Measurements from ENCODE around the gene ACBD4. TPM values are rescaled to one million over a fixed set of nuclear protein-coding genes. Genes with fewer than 3 reads are reported as not detected.

ACBD4 gene
- total and polyA plus RNA-seq, 2 of the 13 experiments (the other 11 are each of a cell fraction or from before 2014, with no cell fraction given), result 16.1 to 26.9 TPM

DNA sequence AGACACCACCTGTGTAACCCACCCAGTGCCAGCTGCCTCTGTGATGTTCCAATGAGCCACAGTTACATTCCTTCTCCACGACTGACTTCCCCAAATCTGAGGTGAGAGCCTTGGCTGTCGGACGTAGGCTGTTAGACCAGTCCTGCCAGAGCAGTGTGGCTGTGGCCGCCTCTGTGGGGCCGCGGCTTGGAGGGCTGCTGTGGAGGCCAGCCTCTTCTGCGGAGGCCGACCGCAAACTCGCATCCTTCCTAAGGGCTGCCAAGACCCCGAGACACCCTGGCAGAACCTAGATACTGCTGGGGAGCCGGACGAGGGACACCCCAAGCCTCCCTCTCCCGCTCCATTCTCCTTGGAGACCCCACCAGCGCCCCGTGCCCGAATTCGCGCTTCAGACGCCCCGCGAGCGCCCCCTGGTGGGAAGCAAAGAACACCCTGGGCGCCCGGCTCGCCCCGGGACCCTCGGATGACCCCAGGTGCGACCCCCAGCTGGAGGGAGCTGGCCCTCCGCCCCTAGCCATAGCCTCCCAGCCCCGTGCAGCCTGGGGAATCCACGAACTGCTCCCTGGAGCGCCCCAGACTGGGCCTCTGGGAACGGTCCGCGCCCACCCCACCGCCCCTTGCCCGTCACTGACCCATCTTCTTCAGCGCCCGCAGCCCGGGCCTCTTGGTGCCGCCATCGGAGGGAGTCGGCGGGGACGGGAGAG lies 3.7 kb upstream of the ACBD4 start (continued):
- TF ChIP-seq GRHL1 (CRISPR knock-in tag; conservative IDR thresholded peaks at IDR 0.05) (no peak), ZNF235 (CRISPR knock-in tag; IDR thresholded peaks at IDR 0.05; ENCODE audit: borderline replicate concordance) (no peak), RARA (CRISPR knock-in tag; IDR thresholded peaks at IDR 0.05) (no peak; the same call in 1 of the 2 replicates), ZNF484 (CRISPR knock-in tag; IDR thresholded peaks at IDR 0.05; ENCODE audit: borderline replicate concordance, low read depth) (no peak), ZBTB21 (CRISPR knock-in tag; IDR thresholded peaks at IDR 0.05) (no peak), SKIL (CRISPR knock-in tag; IDR thresholded peaks at IDR 0.05; ENCODE audit: borderline replicate concordance) (peak; percentile 41), ZNF781 (CRISPR knock-in tag; IDR thresholded peaks at IDR 0.05; ENCODE audit: borderline replicate concordance, not compliant biosample characterization) (no peak), ZNF678 (CRISPR knock-in tag; IDR thresholded peaks at IDR 0.05) (no peak), ZBTB3 (CRISPR knock-in tag; IDR thresholded peaks at IDR 0.05; ENCODE audit: borderline replicate concordance, low read depth) (no peak), ZBTB7B (CRISPR knock-in tag; IDR thresholded peaks at IDR 0.05) (peak; percentile 98), ZNF75D (CRISPR knock-in tag; IDR thresholded peaks at IDR 0.05; ENCODE audit: borderline replicate concordance) (0 out of 2 replicates have a peak, but pooled peaks have one; percentile 53)
- TF ChIP-seq, protein P1, sequence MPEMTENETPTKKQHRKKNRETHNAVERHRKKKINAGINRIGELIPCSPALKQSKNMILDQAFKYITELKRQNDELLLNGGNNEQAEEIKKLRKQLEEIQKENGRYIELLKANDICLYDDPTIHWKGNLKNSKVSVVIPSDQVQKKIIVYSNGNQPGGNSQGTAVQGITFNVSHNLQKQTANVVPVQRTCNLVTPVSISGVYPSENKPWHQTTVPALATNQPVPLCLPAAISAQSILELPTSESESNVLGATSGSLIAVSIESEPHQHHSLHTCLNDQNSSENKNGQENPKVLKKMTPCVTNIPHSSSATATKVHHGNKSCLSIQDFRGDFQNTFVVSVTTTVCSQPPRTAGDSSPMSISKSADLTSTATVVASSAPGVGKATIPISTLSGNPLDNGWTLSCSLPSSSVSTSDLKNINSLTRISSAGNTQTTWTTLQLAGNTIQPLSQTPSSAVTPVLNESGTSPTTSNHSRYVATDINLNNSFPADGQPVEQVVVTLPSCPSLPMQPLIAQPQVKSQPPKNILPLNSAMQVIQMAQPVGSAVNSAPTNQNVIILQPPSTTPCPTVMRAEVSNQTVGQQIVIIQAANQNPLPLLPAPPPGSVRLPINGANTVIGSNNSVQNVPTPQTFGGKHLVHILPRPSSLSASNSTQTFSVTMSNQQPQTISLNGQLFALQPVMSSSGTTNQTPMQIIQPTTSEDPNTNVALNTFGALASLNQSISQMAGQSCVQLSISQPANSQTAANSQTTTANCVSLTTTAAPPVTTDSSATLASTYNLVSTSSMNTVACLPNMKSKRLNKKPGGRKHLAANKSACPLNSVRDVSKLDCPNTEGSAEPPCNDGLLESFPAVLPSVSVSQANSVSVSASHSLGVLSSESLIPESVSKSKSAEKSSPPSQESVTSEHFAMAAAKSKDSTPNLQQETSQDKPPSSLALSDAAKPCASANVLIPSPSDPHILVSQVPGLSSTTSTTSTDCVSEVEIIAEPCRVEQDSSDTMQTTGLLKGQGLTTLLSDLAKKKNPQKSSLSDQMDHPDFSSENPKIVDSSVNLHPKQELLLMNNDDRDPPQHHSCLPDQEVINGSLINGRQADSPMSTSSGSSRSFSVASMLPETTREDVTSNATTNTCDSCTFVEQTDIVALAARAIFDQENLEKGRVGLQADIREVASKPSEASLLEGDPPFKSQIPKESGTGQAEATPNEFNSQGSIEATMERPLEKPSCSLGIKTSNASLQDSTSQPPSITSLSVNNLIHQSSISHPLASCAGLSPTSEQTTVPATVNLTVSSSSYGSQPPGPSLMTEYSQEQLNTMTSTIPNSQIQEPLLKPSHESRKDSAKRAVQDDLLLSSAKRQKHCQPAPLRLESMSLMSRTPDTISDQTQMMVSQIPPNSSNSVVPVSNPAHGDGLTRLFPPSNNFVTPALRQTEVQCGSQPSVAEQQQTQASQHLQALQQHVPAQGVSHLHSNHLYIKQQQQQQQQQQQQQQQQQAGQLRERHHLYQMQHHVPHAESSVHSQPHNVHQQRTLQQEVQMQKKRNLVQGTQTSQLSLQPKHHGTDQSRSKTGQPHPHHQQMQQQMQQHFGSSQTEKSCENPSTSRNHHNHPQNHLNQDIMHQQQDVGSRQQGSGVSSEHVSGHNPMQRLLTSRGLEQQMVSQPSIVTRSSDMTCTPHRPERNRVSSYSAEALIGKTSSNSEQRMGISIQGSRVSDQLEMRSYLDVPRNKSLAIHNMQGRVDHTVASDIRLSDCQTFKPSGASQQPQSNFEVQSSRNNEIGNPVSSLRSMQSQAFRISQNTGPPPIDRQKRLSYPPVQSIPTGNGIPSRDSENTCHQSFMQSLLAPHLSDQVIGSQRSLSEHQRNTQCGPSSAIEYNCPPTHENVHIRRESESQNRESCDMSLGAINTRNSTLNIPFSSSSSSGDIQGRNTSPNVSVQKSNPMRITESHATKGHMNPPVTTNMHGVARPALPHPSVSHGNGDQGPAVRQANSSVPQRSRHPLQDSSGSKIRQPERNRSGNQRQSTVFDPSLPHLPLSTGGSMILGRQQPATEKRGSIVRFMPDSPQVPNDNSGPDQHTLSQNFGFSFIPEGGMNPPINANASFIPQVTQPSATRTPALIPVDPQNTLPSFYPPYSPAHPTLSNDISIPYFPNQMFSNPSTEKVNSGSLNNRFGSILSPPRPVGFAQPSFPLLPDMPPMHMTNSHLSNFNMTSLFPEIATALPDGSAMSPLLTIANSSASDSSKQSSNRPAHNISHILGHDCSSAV (CRISPR knock-in tag; IDR thresholded peaks at IDR 0.05; ENCODE audit: borderline replicate concordance), result no peak
- TF ChIP-seq, protein P2, sequence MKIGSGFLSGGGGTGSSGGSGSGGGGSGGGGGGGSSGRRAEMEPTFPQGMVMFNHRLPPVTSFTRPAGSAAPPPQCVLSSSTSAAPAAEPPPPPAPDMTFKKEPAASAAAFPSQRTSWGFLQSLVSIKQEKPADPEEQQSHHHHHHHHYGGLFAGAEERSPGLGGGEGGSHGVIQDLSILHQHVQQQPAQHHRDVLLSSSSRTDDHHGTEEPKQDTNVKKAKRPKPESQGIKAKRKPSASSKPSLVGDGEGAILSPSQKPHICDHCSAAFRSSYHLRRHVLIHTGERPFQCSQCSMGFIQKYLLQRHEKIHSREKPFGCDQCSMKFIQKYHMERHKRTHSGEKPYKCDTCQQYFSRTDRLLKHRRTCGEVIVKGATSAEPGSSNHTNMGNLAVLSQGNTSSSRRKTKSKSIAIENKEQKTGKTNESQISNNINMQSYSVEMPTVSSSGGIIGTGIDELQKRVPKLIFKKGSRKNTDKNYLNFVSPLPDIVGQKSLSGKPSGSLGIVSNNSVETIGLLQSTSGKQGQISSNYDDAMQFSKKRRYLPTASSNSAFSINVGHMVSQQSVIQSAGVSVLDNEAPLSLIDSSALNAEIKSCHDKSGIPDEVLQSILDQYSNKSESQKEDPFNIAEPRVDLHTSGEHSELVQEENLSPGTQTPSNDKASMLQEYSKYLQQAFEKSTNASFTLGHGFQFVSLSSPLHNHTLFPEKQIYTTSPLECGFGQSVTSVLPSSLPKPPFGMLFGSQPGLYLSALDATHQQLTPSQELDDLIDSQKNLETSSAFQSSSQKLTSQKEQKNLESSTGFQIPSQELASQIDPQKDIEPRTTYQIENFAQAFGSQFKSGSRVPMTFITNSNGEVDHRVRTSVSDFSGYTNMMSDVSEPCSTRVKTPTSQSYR (CRISPR knock-in tag; IDR thresholded peaks at IDR 0.05; ENCODE audit: borderline replicate concordance), result no peak
